PC-3 (cell line): Measurements from ENCODE around the gene CD48.

ENCODE experiments used
- EZH2 ChIP-seq: fragments of 300-600 bp; sonication (generic); IDR thresholded peaks from one replicate; pipeline ENCODE4 v1.6.1; 2017; ENCODE audit warnings: antibody characterized with exemption, mild to moderate bottlenecking, low read length; ENCODE audit not compliant: unreplicated experiment
- TF ChIP-seq, protein P1 (sequence below): fragments of 300-600 bp; sonication (generic); conservative IDR thresholded peaks from 2 replicates; pipeline ENCODE4 v1.5.1; 2017; ENCODE audit warnings: antibody characterized with exemption, low read depth, mild to moderate bottlenecking, low read length

DNA sequence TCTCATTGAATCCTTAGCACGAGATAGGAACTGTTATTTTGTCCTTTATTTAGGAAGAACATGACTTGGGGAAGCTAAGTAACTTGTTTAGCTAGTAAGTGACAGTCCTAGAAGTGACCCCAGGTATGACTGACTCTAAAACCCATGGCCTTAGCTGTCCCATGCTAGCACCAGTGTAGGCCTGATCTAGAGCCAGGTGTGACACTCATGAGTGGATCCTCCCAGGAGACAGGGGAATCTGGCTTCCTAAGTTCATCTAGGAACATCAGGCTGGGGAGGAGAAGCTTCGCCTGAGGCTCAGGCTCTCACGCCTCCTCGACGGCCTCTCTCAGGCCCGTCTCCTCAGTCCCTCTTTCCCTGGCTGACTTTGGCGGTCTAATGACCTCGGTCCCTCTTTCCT, 31.2 kb downstream of the CD48 start:
- TF ChIP-seq, protein P1, sequence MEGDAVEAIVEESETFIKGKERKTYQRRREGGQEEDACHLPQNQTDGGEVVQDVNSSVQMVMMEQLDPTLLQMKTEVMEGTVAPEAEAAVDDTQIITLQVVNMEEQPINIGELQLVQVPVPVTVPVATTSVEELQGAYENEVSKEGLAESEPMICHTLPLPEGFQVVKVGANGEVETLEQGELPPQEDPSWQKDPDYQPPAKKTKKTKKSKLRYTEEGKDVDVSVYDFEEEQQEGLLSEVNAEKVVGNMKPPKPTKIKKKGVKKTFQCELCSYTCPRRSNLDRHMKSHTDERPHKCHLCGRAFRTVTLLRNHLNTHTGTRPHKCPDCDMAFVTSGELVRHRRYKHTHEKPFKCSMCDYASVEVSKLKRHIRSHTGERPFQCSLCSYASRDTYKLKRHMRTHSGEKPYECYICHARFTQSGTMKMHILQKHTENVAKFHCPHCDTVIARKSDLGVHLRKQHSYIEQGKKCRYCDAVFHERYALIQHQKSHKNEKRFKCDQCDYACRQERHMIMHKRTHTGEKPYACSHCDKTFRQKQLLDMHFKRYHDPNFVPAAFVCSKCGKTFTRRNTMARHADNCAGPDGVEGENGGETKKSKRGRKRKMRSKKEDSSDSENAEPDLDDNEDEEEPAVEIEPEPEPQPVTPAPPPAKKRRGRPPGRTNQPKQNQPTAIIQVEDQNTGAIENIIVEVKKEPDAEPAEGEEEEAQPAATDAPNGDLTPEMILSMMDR = no peak
- TF ChIP-seq EZH2 = no peak
